Esophagus mucosa (tissue), 1 donor: Measurements from ENCODE around the gene ELANE. TPM values are rescaled to one million over a fixed set of nuclear protein-coding genes. Genes with fewer than 3 reads are reported as not detected.

Experiments used
- ATAC-seq: fragments of 200-7000 bp; cut with Tn5 transposase; one replicate; pipeline ENCODE4 v1.9.1; 2020
- total RNA-seq: library from RNA; stranded (reverse); gene quantifications from one replicate; pipeline ENCODE4 v1.2.4, GENCODE V29; 2023
- donor health status: DM: yes; HTN: yes; CAD: no.

The ELANE gene
- total RNA-seq, 1 donor from 2014 or later, result not detected

DNA sequence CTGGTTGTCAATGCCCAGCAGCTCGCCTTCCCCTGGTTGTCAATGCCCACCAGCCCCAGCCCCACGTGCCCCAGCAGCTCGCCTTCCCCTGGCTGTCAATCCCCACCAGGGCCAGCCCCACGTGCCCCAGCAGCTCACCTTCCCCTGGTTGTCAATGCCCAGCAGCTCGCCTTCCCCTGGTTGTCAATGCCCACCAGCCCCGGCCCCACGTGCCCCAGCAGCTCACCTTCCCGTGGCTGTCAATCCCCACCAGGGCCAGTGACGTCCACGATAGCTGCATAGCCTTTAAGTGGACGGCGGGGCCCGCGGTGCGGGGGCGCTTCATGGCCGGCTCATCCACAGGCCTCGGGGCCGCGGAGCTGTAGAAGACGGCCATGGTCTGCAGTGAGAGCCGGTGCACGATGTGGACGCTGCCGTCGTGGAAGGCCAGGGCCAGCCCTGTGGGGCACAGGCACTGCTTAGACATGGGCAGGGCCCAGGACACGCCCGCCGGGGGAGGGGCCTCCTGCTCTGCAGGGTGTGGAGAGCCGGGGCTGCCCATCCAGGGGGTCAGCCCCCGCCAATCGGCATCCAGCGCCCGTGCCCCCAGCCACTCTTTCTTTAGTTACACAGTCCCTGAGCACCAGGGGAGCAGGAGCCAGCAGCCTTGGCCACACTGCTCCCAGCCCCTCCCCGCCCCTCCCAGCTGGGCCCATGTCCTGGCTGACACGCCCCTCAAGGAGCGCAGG lies 27.8 kb downstream of the ELANE start:
- no peak for ATAC-seq

DNA sequence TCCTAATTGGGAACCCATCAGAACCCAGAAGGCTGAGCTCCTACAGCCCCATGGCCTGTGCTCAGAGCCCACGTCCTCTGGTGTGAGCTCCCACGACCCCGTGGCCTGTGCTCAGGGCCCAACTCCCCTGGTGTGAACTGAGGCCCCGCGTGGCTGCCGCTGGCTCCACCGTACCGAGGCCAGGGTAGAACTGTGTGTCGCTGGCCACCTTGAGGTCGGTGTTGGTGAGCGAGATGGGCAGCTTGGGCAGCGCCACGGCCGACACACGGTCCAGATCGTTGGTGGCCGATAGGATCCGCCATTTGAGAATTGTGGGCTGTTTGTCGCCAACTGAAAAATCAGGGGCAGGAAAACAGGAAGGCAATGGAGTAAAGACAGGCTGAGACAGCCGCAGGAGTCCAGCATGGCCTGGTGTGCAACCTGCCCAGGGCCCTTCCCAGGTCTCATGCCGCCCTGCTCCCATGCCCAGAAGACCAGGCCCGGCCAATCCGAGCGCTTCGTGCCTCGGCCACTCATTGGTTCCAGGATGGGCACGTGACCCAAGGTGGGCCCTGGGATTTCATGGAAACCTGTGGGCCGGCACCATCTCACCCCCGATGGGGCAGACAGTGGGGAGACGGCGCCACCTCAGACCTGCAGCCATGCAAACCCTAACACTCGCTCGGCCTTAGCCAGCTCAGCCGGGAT lies 29.4 kb downstream of the ELANE start:
- ATAC-seq, result no peak

DNA sequence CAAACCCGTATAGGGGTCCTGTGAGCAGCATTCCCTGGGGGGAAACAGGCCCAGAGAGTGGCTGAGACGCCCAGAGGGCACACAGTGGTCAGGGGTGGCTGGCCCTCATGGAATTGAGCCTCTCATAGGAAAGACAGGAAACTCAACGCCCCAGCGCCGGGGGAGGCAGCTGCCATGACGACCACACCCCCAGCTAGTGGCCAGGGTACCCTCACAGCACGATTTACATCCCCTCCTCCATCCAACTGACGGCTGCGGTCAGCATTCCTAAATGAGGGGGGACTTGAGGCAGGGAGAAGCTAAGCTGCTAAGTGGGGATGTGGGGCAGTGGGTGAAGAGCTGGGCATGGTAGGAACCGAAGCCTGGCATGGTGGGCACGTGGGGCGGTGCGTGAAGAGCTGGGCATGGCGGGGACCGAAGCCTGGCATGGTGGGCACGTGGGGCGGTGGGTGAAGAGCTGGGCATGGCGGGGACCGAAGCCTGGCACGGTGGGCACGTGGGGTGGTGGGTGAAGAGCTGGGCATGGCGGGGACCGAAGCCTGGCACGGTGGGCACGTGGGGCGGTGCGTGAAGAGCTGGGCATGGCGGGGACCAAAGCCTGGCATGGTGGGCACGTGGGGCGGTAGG lies 30.9 kb downstream of the ELANE start:
- ATAC-seq, result no peak

DNA sequence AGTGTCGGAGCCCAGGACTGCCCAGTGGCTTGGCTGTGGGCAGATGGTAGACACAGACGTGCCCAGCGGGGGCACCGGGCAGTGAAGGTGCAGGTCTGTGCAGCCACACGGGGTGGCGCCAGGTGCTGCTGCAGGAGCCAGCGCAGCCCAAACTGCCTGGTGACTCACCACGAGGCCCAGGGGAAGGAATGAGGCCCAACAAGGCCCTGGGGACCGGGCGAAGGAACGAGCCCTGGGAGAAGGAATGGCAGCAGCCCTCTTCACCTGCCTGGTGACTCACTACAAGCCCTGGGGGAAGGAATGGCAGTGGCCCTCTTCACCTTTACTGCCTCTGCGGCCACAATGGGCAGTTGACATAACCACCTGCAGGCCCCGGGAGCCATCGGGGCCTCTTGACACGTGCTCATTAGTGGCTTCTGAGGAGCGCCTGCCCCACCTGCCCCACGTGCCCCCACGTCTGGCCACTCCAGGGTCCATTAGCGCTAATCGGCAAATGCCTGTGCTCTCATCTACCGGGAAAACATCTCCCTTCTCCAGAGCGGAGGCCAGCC lies 31.6 kb downstream of the ELANE start:
- peak; percentile 90 for ATAC-seq

DNA sequence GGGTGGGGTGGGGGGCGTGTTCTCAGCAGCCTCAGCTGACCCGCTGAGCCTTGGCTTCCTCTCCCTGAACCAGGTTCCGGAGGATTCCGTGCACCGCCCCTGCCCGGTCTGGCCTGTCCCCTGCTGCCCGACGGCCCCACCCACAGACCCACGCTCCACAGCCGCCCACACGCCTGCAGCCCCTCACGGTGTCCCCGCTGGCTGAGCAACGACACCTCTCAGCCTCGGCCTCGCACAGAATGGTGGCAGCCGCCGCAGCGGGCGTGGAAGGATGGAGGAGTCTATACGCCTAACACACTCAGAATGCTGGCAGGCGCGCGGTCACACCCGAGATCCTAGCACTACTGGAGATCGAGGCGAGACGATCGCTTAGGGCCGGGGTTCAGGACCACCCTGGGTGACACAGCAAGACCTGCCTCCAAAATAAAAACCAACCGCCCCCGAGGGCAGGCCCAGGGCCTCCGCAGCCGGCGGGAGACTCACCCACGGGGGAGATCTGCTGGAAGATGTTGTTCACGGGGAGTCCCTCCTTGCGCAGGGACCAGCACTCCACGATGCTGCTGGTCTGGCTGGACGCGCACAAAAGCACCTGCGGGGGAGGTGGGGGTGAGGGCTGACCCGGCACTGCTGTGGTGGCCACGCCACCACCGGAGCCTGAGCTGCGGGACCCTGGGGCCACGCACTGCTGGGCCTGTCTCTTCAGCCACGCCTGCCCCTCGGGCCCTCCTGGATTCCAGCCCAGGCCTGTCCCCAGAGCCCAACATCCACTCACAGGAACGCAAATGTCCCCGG lies 32.5 kb downstream of the ELANE start:
- no peak for ATAC-seq

DNA sequence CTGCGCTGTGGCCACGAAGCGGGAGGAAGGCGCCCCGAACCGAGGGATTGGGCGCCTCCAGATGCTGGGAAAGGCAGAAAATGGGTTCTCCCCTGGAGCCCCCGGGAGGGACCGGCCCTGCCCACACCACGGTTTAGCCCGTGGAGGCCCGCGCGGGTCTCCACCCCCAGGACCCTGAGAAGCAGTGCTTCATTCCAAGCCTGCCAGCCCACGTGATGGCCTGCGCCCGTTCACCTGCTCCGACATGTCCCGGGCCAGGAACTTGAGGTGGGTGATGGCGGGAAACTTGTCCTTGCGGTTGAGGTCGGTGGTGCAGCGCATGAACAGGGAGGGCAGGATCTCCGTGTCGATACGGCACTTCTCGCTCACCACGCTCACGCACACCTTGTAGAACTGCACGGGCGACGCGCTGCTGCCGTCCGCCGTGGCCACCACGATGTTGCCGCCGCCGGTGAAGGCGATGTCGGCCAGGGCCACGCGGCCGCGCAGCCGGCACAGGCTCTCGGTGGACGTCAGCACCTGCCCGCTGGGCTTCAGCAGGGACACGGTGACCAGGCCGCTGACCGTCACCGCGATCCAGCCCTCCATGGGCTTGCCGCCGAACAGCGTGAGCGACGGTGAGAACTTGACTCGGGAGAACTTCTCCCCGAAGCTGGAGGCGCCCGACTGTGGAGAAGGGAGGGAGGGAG lies 33.6 kb downstream of the ELANE start:
- no peak for ATAC-seq

DNA sequence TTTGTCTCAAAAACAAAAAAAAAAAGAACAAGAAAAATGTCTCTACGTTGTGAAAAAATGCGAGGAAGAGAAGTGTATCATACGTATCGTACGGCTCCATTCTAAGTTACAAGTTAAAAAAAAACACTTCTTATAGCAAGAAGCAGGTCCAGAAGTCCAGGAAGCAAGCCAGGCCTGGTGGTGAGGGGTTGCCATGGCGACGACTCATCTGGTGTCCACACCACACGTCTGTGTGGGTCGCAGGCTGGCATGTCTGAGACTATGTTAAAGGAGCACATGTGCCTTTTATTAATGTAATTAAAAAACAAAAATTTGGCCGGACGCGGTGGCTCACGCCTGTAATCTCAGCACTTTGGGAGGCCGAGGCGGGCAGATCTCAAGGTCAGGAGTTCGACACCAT lies 35.0 kb downstream of the ELANE start:
- no peak for ATAC-seq

DNA sequence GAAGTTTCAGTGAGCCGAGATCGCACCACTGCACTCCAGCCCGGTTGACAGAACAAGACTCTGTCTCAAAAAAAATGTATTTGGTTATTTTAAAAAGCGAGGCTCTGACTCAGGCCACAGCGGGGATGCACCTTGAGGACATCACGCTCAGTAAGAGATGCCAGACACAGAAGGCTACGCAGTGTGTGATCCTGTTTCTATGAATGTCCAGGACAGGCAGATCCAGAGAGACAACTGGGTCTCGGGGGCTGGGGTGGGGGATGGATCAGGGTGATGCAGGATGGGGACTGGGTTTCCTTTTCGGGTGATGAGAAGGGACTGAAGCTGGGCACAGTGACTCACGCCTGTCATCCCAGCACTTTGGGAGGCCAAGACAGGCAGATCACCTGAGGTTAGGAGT lies 35.5 kb downstream of the ELANE start:
- ATAC-seq, result no peak

DNA sequence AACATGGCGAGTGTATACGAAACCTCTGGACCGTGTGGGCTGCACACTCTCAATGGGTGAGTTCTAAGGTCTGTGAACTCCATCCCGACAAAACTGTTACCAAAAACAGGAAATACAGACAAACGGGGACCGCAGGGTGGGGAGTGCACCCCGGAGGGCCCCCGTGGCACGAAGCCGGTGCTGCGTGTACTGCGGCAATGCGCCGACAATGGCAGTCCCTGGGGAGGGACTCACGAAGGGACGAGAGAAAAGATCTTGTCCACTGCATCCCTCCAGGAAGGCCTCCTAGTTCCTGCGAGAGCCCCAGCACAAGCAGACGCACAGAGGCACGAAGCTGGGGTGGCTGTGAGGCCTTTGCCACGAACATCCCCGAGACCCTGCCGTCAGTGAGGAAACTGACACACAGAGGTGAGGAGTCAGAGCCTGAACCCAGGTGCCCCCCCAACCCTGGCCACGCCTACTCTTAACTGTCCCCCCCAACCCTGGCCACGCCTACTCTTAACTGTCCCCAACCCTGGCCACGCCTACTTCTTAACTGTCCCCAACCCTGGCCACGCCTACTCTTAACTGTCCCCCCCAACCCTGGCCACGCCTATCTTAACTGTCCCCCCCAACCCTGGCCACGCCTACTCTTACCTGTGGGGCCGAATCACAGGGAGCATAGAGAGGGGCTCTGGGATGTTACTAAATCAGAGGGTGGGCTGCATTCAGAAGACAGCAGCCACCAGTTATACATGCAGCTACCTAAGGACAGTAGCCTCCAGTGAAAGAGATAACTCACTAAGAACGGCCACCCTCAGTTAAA lies 36.7 kb downstream of the ELANE start:
- no peak for ATAC-seq

DNA sequence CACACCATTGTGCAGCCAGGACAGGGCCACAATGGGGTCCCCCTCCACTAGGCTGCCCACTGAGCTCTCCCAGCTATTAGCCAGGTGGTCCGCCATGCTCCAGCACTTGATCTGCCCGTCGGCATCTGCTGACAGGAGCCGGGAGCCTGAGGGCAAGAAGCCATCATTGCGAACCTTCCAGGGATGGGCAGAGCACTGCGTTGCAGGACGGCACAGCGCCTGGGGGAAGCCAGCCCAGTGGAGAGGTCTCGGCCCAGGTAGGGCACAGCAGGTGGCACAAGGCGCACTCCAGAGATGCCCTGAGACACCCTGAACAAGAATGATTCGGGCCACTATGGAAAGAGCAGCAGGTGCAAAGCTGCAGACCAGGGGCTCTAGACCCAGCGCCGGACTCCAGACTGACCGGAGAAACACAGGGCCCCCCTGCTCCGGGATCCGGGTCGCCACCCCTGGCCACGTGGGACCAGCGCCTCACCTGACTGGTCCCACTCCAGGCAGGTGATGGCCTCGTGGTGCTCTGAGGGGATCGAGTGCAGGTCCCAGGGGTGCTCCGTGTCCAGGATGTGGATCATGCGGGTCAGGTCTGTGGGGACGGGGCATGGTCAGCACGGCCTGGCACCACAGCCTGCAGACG lies 37.7 kb downstream of the ELANE start:
- ATAC-seq, result no peak

DNA sequence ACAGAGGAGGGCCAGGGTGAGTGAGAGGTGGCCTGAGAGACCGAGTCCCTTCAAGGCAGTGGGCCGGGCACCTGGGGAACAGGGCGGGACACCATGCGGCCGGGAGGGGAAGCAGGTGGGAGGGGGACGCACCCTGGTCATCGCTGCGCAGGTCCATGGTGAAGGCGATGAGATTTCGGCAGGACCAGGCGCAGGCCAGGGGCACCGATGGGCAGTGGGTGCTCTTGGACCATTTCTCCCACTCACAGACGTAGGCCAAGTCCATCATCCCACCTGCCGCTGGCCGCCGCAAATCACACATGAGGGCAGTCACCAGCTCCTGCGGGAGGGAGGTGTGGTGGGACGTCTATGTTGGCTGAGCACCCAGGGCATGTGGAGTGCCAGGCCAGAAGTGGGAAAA lies 38.7 kb downstream of the ELANE start:
- ATAC-seq, result no peak

DNA sequence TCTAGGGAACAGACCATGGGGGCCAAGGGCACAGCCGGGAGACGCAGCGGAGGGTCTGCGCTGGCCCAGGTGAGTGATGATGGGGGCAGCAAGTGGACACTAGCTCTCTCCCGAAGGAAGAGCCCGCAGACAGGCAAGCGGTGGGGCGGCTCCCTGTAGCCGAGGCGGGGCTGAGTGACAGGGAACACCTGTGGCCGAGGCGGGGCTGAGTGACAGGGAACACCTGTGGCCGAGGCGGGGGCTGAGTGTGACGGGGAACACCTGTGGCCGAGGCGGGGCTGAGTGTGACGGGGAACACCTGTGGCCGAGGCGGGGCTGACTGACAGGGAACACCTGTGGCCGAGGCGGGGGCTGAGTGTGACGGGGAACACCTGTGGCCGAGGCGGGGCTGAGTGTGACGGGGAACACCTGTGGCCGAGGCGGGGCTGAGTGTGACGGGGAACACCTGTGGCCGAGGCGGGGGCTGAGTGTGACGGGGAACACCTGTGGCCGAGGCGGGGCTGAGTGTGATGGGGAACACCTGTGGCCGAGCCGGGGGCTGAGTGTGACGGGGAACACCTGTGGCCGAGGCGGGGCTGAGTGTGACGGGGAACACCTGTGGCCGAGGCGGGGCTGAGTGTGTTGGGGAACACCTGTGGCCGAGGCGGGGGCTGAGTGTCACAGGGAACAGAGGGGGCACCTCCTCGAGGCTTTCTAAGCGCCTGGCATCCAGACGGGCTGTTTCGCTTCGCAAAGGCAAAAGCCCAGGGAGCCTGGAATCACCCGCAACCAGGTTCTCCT lies 39.5 kb downstream of the ELANE start:
- peak; percentile 17 for ATAC-seq

DNA sequence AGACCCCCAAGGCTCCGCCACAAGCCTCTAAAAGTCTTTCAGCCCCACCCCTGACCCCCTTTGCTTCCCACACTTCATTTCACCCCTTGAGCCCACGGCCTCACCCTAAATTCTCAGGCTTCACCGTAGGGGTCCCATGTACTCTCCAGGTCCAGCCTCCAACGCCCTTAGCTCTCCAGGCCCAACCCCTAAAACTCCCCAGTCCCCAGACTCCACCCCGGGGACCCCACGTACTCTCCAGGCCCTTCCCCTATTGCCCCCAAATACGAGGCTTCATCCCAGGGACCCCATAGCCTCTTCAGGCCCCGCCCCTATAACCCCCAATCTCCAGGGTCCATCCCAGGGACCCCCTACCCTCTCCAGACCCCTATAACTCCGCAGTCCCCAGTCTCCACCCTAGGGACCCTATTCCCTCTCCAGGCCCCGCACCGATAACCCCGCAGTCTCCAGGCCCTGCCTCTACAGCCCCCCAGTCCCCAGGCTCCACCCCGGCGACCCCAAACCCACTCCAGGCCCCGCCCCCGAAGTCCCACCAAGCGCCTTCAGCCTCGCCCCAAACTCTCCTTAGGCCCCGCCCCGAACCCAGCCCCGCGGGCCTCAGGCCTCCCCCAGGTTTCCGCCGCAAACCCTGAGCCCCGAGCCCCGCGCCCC lies 40.3 kb downstream of the ELANE start:
- peak; percentile 28 for ATAC-seq

DNA sequence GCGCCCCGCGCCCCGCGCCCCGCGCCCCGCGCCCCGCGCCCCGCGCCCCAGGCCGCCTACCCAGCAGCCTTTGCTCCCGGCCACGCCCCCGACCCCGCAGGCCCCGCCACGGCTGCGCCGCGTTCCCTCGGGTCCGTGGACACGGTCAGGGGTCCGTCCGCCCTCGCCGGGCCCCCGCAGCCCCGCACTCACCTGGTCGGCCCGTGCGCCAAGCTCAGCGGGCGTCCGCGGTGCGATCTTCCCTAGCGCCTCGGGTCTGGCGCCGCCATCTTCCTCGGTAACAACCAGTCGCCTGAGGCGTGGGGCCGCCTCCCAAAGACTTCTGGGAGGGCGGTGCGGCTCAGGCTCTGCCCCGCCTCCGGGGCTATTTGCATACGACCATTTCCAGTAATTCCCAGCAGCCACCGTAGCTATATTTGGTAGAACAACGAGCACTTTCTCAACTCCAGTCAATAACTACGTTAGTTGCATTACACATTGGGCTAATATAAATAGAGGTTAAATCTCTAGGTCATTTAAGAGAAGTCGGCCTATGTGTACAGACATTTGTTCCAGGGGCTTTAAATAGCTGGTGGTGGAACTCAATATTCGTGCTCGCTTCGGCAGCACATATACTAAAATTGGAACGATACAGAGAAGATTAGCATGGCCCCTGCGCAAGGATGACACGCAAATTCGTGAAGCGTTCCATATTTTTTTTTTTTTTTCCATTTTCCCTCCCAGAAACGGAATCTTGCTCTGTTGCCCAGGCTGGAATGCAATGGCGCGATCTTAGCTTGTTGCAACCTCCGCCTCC lies 41.0 kb downstream of the ELANE start, which contains the start of the genes MED16 and RNU6-9:
MED16 (minus strand) TSS at position 294 of the 796 bp plus-strand sequence. CDS start 2,056 bp downstream, outside the sequence.
RNU6-9 (plus strand) TSS at position 591 of the 796 bp plus-strand sequence.
- peak; percentile 85 for ATAC-seq

DNA sequence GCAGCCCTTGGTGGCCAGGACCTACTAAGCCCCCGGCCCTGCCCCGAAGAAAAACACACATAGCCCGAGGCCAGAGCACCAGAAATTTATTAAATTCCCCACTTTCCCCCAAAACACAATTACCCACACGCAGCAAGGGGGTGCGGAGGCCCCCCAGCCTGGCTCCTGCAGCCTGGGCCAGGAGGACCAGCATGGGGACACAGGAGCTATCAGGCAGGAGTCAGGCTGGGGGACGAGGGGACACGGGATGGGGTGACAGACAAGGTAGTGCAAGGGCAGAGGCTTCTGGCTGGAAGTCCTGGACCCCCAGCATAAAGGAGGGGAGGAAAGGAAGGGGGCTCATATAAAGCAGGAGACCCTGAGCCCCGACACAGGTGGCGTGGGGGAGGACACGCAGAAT lies 44.3 kb downstream of the ELANE start:
- ATAC-seq, result no peak

DNA sequence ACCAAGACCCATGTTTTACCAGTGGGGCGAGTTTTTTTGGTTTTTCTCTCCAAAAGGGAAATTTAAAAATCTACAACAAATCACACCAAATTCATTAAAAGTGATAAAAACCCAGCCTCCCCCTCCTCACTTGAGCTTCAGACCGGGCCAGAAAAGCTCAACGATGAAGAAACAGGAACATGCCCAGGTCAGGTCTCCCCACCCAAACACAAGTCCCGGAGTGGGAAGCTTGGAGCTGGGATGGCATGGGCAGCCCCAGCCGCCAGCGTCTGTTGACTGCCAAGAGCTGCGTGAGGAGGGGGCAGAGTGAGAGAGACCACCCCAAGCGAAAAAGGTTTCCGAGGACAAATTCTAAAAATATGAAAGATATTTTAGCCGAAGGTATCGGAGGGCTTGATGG lies 44.9 kb downstream of the ELANE start:
- no peak for ATAC-seq

DNA sequence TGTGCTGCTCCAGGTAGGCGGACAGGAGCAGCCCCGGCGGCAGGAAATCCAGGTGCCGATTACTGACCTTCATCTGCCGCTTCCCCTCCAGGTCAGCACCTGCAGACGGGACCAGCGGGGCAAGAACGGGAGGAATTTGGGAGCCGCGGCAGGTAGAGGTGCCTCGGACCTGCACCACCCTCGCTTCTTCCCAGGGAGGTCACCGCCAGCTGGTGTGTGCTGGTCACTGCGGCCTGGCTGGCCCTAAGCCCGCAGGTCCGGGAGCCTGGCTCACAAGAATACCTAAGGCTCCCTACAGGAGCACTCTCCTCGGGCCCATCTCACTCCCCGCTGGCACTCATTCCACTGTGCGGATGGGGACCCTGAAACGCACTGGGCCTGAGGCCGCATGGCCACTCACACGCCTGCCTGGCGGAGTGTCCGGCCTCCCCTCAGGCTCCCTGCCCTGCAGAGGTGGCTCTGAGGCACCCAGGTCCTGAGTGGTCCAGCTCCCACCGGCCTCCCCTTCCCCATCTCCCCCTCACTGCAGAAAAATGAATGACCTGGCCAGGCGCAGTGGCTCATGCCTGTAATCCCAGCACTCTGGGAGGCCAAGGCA lies 45.4 kb downstream of the ELANE start:
- no peak for ATAC-seq

DNA sequence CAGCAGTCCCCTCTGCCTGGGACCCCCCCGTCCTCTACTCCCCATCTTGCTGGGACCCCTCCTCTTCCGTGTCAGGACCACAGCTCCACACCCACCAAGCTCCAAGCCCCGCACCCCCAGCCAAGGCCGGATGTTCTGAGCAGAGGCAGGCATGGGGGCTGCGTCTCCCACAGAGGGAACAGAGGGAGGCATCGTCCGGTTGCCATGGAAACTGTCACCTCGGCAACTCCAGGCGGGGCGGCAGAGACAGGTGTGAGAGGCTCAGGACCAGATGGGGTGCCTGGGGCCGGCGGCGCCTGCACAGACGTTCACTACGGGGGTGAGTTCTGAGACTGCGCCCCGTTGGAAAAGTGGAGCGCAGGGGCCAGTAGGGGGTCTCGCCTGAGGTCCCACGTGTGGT lies 46.6 kb downstream of the ELANE start:
- ATAC-seq, result no peak
